Measurements from ENCODE around the gene PAEP. TPM values are rescaled to one million over a fixed set of nuclear protein-coding genes. Genes with fewer than 3 reads are reported as not detected.

The PAEP gene
- total RNA-seq, 1 experiment from 2014 or later, result 17.5 TPM

- DNase-seq (ENCODE audit: low read depth), result no peak
Measured at GRCh38 chr9:135591506-135592330, 30.2 kb downstream of the PAEP start.

- no peak for DNase-seq (ENCODE audit: low read depth)
Measured at GRCh38 chr9:135592331-135592590, 30.7 kb downstream of the PAEP start.

GRCh38 chr9:135592625-135593024 is 31.1 kb downstream of the PAEP start:
- no peak for DNase-seq (ENCODE audit: low read depth)

- DNase-seq (ENCODE audit: low read depth), result no peak
Measured at GRCh38 chr9:135596211-135596610, 34.7 kb downstream of the PAEP start.

- no peak for DNase-seq (ENCODE audit: low read depth)
Measured at GRCh38 chr9:135600296-135600817, 38.8 kb downstream of the PAEP start.

- DNase-seq (ENCODE audit: low read depth), result no peak
Measured at GRCh38 chr9:135601988-135602387, 40.4 kb downstream of the PAEP start.

- no peak for DNase-seq (ENCODE audit: low read depth)
Measured at GRCh38 chr9:135602789-135603481, 41.4 kb downstream of the PAEP start.

- DNase-seq (ENCODE audit: low read depth), result no peak
Measured at GRCh38 chr9:135604437-135605237, 43.1 kb downstream of the PAEP start.

GRCh38 chr9:135605238-135605781 is 43.8 kb downstream of the PAEP start:
- no peak for DNase-seq (ENCODE audit: low read depth)

GRCh38 chr9:135606885-135607259 is 45.3 kb downstream of the PAEP start:
- no peak for DNase-seq (ENCODE audit: low read depth)

GRCh38 chr9:135607401-135608293 is 46.1 kb downstream of the PAEP start:
- DNase-seq (ENCODE audit: low read depth), result no peak

- DNase-seq (ENCODE audit: low read depth), result no peak
Measured at GRCh38 chr9:135608294-135608998, 46.9 kb downstream of the PAEP start.

GRCh38 chr9:135608999-135609317 is 47.4 kb downstream of the PAEP start:
- DNase-seq (ENCODE audit: low read depth), result no peak

GRCh38 chr9:135609366-135609955 is 47.9 kb downstream of the PAEP start:
- DNase-seq (ENCODE audit: low read depth), result no peak

- no peak for DNase-seq (ENCODE audit: low read depth)
Measured at GRCh38 chr9:135610290-135611141, 49.0 kb downstream of the PAEP start.

GRCh38 chr9:135611142-135611874 is 49.8 kb downstream of the PAEP start:
- DNase-seq (ENCODE audit: low read depth), result no peak

GRCh38 chr9:135611875-135612209 is 50.3 kb downstream of the PAEP start:
- DNase-seq (ENCODE audit: low read depth), result no peak

- peak; percentile 52 for DNase-seq (ENCODE audit: low read depth)
Measured at GRCh38 chr9:135612437-135612836, 50.9 kb downstream of the PAEP start.

All from HT1080 (cell line).